Left colon (tissue), 2 donors: ENCODE measurements around the gene TMEM132D. TPM values are rescaled to one million over a fixed set of nuclear protein-coding genes. Genes with fewer than 3 reads are reported as not detected.
"Not testable (repeated sequence)": the region's sequence is repeated elsewhere in the genome, so short reads cannot be mapped to it uniquely, and the experiment has no call there.

ENCODE experiments used
- ATAC-seq: fragments of 200-7000 bp; cut with Tn5 transposase; one replicate; pipeline ENCODE4 v1.9.1; 2020; ENCODE audit warnings: mild to moderate bottlenecking, moderate library complexity
- DNase-seq, 2 donors: peaks; one replicate each; pipeline ENCODE4 v3.0.0-alpha.2; 2020
- intact Hi-C, 2 donors: fragments of 100-400 bp; cut with DNase I in 1 of 2; cut with micrococcal nuclease in 1 of 2; formaldehyde crosslinking; loops; one replicate each; pipeline versions ENCODE4 v1.11.2 to v1.14.0; 2022; cut with DNase I, micrococcal nuclease
- total RNA-seq, 2 donors: library from RNA; stranded (reverse); fragmentation: NEBNext Ultra II Directional; extraction: Animal tissue kit (Norgen Biotek cat#: 25700); gene quantifications; one replicate each; pipeline ENCODE4 v1.2.1, GENCODE V29; 2021
- donor health status: DM: no; HTN: no; CAD: no.
- donor health status: DM: yes; HTN: yes; CAD: no.

The TMEM132D gene
- total RNA-seq, 2 donors from 2014 or later, result 0.15 to 0.25 TPM

GRCh38 chr12:129053232-129053631 lies 850.6 kb downstream of the TMEM132D start:
- DNase-seq, result no peak
- intact Hi-C loops, result no loop called here
- ATAC-seq, result no peak

- intact Hi-C loops, result no loop called here
- no peak for ATAC-seq
- DNase-seq, result no peak
Measured at GRCh38 chr12:129052373-129052772, 851.5 kb downstream of the TMEM132D start.

GRCh38 chr12:129049917-129050316 lies 853.9 kb downstream of the TMEM132D start:
- intact Hi-C loops, result no loop called here
- ATAC-seq, result no peak
- no peak for DNase-seq

- ATAC-seq, DNase-seq, intact Hi-C loops: not testable (repeated sequence)
Measured at GRCh38 chr12:129043334-129043733, 860.5 kb downstream of the TMEM132D start.

- ATAC-seq (no peak), DNase-seq (no peak)
- intact Hi-C loops, result no loop called here
Measured at GRCh38 chr12:129036135-129036534, 867.7 kb downstream of the TMEM132D start.

GRCh38 chr12:129034558-129035289 lies 869.1 kb downstream of the TMEM132D start:
- no peak for ATAC-seq
- no peak for DNase-seq
- intact Hi-C loops, result no loop called here

GRCh38 chr12:129028844-129029243 lies 875.0 kb downstream of the TMEM132D start:
- DNase-seq, result no peak
- ATAC-seq, result no peak
- intact Hi-C loops, result no loop called here

- intact Hi-C loops, result no loop called here
- DNase-seq (no peak), ATAC-seq (no peak)
Measured at GRCh38 chr12:129025055-129025454, 878.8 kb downstream of the TMEM132D start.
